HCT116 (cell line): Measurements from ENCODE around the gene DAAM2.

ENCODE experiments used
- CTCF ChIP-seq, 3 experiments: fragments of 200-600 bp in 1 of 3; sonication (generic) in 1 of 3; IDR thresholded peaks in 2 of 3; conservative IDR thresholded peaks in 1 of 3; 2 replicates each; pipeline ENCODE4 v1.5.1; 2012 to 2017; ENCODE audit warnings: low read depth in 2 of 3, low read length in 2 of 3, antibody characterized with exemption in 1 of 3, borderline replicate concordance in 1 of 3, control low read depth in 1 of 3, mild to moderate bottlenecking in 1 of 3, mixed read lengths in 1 of 3, mixed run types in 1 of 3, moderate library complexity in 1 of 3; ENCODE audit not compliant: insufficient read depth in 1 of 3
- POLR2AphosphoS5 ChIP-seq: IDR thresholded peaks from 2 replicates; pipeline ENCODE4 v1.6.1; 2011; ENCODE audit warnings: mild to moderate bottlenecking, low read depth, low read length, moderate library complexity
- ZFX ChIP-seq: fragments of 450-650 bp; IDR thresholded peaks from 2 replicates; pipeline ENCODE4 v1.6.1; 2017

GRCh38 chr6:39933669-39934130 lies 141.5 kb downstream of the DAAM2 start:
- TF ChIP-seq CTCF (IDR thresholded peaks at IDR 0.05 in 2 of 3, conservative IDR thresholded peaks at IDR 0.05 in 1 of 3; ENCODE audit: borderline replicate concordance in 1 of 3, insufficient read depth in 1 of 3, low read depth in 2 of 3, low read length in 2 of 3) (no peak), ZFX (no peak), POLR2AphosphoS5 (no peak)
